ENCODE data around the gene COMMD6. TPM values are rescaled to one million over a fixed set of nuclear protein-coding genes. Genes with fewer than 3 reads are reported as not detected.

The COMMD6 gene
- total RNA-seq, 4 donors from 2014 or later = 17.0 to 29.4 (median 20.4) TPM

DNA sequence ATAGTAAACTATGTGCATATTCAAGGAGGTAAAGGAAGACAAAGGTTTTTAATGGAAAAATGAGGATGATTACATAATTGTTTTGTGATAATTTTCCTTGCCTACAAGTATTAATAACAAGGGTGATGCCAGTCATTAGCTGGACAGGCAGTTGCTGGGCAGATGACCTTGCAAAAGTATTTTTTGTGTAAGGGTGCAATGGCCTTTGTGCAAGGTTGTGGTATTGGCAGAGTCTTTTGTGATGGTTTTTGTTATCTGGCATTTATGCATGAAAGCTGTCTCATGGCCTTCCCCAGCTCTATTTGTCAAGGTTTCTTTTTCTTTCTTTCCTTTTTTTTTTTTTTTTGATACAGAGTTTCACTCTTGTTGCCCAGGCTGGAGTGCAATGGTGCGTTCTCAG, 4.3 kb upstream of the COMMD6 start:
- no peak for ATAC-seq
- in situ Hi-C loops (cut with MboI; ENCODE audit: low sequenced_read_pairs in 4 of 4) = loop anchor here in 1 of 4 donors (10.0 kb wide), 1 partner anchor 167 kb away; no protein-coding TSS in a partner anchor

DNA sequence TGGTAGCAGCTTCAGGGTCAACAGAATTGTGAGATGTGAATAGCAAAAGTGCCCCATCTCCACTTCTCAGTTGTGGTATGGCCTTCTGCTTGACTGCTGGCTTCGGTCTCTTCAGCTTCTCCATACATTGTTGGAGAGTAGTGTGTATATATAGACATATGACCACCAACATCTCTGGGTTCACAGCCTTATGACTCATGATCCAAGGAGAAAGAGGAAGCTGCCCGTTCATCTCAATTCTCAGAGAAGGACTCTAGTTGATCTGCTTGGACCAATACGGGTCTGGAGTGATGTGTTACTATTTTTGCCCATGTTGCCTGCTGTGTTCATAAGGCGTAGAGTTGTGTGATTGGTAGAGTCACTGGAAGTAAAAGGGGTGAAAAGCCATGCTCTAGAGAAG, 3.6 kb upstream of the COMMD6 start:
- Histone ChIP-seq H3K4me1 (peaks cover 10 to 12% of the 10 kb centered on the region in 2 donors), H3K4me3 (no peak overlapping the region), H3K27ac (no peak overlapping the region), H3K36me3 (no peaks in the 10 kb centered on the region), H3K27me3 (no peaks in the 10 kb centered on the region), H3K9me3 (no peaks in the 10 kb centered on the region)
- ATAC-seq = no peak
- in situ Hi-C loops (cut with MboI; ENCODE audit: low sequenced_read_pairs in 4 of 4) (loop anchor here in 1 of 4 donors (10.0 kb wide), 1 partner anchor 166 kb away; no protein-coding TSS in a partner anchor), intact Hi-C loops (cut with DNase I; ENCODE audit: low total_unique reads) (no loop called here)
- no peak for DNase-seq
- no peak for TF ChIP-seq POLR2A (IDR thresholded peaks at IDR 0.05)
- TF ChIP-seq, protein P1, sequence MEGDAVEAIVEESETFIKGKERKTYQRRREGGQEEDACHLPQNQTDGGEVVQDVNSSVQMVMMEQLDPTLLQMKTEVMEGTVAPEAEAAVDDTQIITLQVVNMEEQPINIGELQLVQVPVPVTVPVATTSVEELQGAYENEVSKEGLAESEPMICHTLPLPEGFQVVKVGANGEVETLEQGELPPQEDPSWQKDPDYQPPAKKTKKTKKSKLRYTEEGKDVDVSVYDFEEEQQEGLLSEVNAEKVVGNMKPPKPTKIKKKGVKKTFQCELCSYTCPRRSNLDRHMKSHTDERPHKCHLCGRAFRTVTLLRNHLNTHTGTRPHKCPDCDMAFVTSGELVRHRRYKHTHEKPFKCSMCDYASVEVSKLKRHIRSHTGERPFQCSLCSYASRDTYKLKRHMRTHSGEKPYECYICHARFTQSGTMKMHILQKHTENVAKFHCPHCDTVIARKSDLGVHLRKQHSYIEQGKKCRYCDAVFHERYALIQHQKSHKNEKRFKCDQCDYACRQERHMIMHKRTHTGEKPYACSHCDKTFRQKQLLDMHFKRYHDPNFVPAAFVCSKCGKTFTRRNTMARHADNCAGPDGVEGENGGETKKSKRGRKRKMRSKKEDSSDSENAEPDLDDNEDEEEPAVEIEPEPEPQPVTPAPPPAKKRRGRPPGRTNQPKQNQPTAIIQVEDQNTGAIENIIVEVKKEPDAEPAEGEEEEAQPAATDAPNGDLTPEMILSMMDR (IDR thresholded peaks at IDR 0.05 in 4 of 5, conservative IDR thresholded peaks at IDR 0.05 in 1 of 5) = no peak

More for the DNA sequence above, 4.3 kb upstream of the COMMD6 start:
- H3K9me3 ChIP-seq = no peaks in the 10 kb centered on the region
- TF ChIP-seq POLR2A (IDR thresholded peaks at IDR 0.05) = no peak
- TF ChIP-seq, protein P1 (IDR thresholded peaks at IDR 0.05 in 4 of 5, conservative IDR thresholded peaks at IDR 0.05 in 1 of 5) = no peak
- H3K27ac ChIP-seq = no peak overlapping the region
- H3K27me3 ChIP-seq = no peaks in the 10 kb centered on the region
- peaks cover 5% of the 10 kb centered on the region in 2 donors for H3K4me1 ChIP-seq
- intact Hi-C loops (cut with DNase I; ENCODE audit: low total_unique reads) = no loop called here
- H3K36me3 ChIP-seq = no peaks in the 10 kb centered on the region
- no peak overlapping the region for H3K4me3 ChIP-seq
- no peak for DNase-seq

DNA sequence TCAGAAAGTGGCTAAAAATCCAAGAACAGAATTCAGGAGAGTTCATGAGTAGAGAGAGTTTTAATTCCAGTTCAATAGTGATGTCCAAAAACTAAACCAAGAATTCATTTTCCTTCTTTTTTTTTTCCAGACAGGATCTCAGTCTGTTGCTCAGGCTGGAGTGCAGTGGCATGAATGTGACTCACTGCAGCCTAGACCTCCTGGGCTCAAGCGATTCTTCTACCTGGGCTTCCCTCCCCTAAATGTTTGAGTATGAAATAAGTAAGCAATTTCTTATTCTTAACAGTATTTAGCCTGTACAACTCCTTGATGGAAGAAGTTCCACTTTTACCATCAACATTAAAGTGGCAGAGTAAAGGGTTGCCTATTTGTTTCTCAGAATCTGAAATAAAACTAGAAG, 3.8 kb downstream of the COMMD6 start:
- in situ Hi-C loops (cut with MboI; ENCODE audit: low sequenced_read_pairs in 4 of 4) (no loop called here), intact Hi-C loops (cut with DNase I; ENCODE audit: low total_unique reads) (no loop called here)
- ATAC-seq (no peak), DNase-seq (no peak)
- TF ChIP-seq, protein P1 (IDR thresholded peaks at IDR 0.05 in 4 of 5, conservative IDR thresholded peaks at IDR 0.05 in 1 of 5) = no peak
- TF ChIP-seq POLR2A (IDR thresholded peaks at IDR 0.05) = no peak
- Histone ChIP-seq H3K4me3 (no peak overlapping the region), H3K4me1 (peaks cover 10 to 13% of the 10 kb centered on the region in 2 donors), H3K27me3 (no peaks in the 10 kb centered on the region), H3K36me3 (no peaks in the 10 kb centered on the region), H3K9me3 (no peaks in the 10 kb centered on the region), H3K27ac (no peak overlapping the region)

DNA sequence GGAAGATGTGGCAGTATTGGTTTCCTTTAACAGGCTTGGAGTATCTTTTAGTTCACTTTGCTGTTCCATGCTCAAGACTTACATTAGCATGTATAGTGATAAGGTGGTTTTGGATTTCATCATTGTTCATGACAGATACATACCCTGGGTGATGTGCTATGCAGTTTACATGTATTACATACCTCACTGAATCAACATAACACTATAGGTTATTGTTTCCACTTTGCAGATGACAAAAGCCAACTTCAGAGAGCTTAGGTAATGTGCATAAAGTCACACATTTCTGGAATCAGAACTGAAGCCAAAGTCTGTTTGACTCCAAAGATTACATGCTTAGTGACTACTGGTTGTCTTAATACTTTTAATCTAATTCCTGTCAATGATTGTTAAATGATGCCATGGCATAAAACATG, 7.1 kb downstream of the COMMD6 start:
- TF ChIP-seq, protein P1 (IDR thresholded peaks at IDR 0.05 in 4 of 5, conservative IDR thresholded peaks at IDR 0.05 in 1 of 5) = no peak
- no peak for TF ChIP-seq POLR2A (IDR thresholded peaks at IDR 0.05)
- Histone ChIP-seq H3K36me3 (peaks cover 0 to 6% of the 10 kb centered on the region in 2 donors), H3K4me3 (no peak overlapping the region), H3K9me3 (no peaks in the 10 kb centered on the region), H3K4me1 (no peaks in the 10 kb centered on the region), H3K27ac (no peak overlapping the region), H3K27me3 (no peaks in the 10 kb centered on the region)
- ATAC-seq = no peak
- in situ Hi-C loops (cut with MboI; ENCODE audit: low sequenced_read_pairs in 4 of 4) = no loop called here
- no peak for DNase-seq
- intact Hi-C loops (cut with DNase I; ENCODE audit: low total_unique reads) = no loop called here

DNA sequence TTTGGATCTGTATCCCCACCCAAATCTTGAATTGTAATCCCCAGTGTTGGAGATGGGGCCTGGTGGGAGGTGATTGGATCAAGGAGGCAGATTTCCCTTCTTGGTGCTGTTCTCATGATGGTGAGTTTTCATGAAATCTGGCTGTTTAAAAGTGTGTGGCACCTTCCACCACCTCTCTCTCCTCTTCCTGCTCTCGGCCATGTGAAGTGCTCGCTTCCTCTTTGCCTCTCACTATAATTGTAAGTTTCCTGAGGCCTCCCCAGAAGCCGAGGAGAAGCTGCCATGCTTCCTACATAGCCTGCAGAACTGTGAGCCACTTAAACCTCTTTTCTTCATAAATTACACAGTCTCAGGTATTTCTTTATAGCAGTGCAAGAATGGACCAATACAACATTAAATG, 15.7 kb downstream of the COMMD6 start:
- DNase-seq (no peak), ATAC-seq (no peak)
- TF ChIP-seq POLR2A (IDR thresholded peaks at IDR 0.05) = no peak
- TF ChIP-seq, protein P1 (IDR thresholded peaks at IDR 0.05 in 4 of 5, conservative IDR thresholded peaks at IDR 0.05 in 1 of 5) = no peak
- Histone ChIP-seq H3K4me3 (no peak overlapping the region), H3K27ac (no peak overlapping the region), H3K4me1 (no peaks in the 10 kb centered on the region), H3K27me3 (no peaks in the 10 kb centered on the region), H3K9me3 (no peaks in the 10 kb centered on the region), H3K36me3 (peaks cover 0 to 9% of the 10 kb centered on the region in 2 donors)
- in situ Hi-C loops (cut with MboI; ENCODE audit: low sequenced_read_pairs in 4 of 4) = no loop called here
- intact Hi-C loops (cut with DNase I; ENCODE audit: low total_unique reads) = no loop called here

Measured in gastrocnemius medialis (tissue), 4 donors.